Astrocyte (in vitro differentiated cells and primary cell): ENCODE measurements around the gene TIMP4.

Experiments used
- EZH2 ChIP-seq: IDR thresholded peaks from 2 replicates; pipeline ENCODE4 v1.6.1; 2012; ENCODE audit warnings: mild to moderate bottlenecking, low read length, inconsistent platforms; ENCODE audit not compliant: insufficient read depth
- TF ChIP-seq, protein P1 (sequence below): IDR thresholded peaks from 2 replicates; pipeline ENCODE4 v1.5.1; 2011; ENCODE audit warnings: low read depth, mild to moderate bottlenecking, inconsistent platforms, low read length, moderate library complexity; ENCODE audit not compliant: insufficient read depth

DNA sequence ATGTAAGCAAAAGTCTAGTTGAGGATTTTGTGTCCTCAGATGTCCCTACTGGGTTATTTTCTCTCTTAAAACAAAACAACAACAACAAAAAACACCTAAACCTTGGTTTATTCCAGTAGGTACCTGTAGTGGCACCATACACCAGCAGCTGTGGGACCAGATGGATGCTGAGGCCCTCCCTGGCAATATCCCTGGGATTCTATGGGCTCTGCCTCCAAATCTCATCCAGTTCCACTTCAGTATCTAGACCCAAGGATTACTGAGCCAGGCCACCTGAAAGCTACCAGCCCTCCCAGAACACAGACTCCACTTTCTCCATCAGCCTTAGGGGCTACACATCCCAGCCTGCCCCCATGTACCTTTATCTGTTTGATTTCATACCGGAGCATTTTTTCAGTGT, 1.7 kb downstream of the TIMP4 start:
- TF ChIP-seq, protein P1, sequence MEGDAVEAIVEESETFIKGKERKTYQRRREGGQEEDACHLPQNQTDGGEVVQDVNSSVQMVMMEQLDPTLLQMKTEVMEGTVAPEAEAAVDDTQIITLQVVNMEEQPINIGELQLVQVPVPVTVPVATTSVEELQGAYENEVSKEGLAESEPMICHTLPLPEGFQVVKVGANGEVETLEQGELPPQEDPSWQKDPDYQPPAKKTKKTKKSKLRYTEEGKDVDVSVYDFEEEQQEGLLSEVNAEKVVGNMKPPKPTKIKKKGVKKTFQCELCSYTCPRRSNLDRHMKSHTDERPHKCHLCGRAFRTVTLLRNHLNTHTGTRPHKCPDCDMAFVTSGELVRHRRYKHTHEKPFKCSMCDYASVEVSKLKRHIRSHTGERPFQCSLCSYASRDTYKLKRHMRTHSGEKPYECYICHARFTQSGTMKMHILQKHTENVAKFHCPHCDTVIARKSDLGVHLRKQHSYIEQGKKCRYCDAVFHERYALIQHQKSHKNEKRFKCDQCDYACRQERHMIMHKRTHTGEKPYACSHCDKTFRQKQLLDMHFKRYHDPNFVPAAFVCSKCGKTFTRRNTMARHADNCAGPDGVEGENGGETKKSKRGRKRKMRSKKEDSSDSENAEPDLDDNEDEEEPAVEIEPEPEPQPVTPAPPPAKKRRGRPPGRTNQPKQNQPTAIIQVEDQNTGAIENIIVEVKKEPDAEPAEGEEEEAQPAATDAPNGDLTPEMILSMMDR: no peak
- TF ChIP-seq EZH2: no peak
